DOHH2 (cell line): Measurements from ENCODE around the gene NR1H3.

ENCODE experiments used
- H3F3A ChIP-seq: fragments of 200-600 bp; sonication (generic), shearing (Covaris generic); 2 replicates; pipeline ENCODE4 v1.6.0; 2016; ENCODE audit warnings: antibody characterized with exemption, mild to moderate bottlenecking; ENCODE audit not compliant: control insufficient read depth, insufficient read depth
- H3K27ac ChIP-seq: fragments of 200-600 bp; sonication (generic); 2 replicates; pipeline ENCODE4 v1.5.1; 2014; ENCODE audit warnings: low read depth, mild to moderate bottlenecking, low read length, moderate library complexity
- H3K27me3 ChIP-seq: fragments of 200-600 bp; sonication (generic); 2 replicates; pipeline ENCODE4 v1.6.1; 2014; ENCODE audit warnings: mild to moderate bottlenecking, low read length, mixed read lengths; ENCODE audit not compliant: control insufficient read depth
- H3K36me3 ChIP-seq: fragments of 200-600 bp; sonication (generic); 2 replicates; pipeline ENCODE4 v1.6.1; 2014; ENCODE audit warnings: mild to moderate bottlenecking, low read length, moderate library complexity, mixed read lengths; ENCODE audit not compliant: control insufficient read depth
- H3K4me1 ChIP-seq: fragments of 200-600 bp; sonication (generic); 2 replicates; pipeline ENCODE4 v1.6.1; 2014; ENCODE audit warnings: mild to moderate bottlenecking, low read length, mixed read lengths; ENCODE audit not compliant: control insufficient read depth
- H3K4me2 ChIP-seq: fragments of 200-600 bp; sonication (generic); 2 replicates; pipeline ENCODE4 v1.6.0; 2014; ENCODE audit warnings: mild to moderate bottlenecking, low read length, moderate library complexity
- H3K4me3 ChIP-seq: fragments of 200-600 bp; sonication (generic); 2 replicates; pipeline ENCODE4 v1.5.1; 2014; ENCODE audit warnings: mild to moderate bottlenecking, low read length, mixed read lengths
- H3K79me2 ChIP-seq: fragments of 200-600 bp; sonication (generic); 2 replicates; pipeline ENCODE4 v1.6.1; 2014; ENCODE audit warnings: mild to moderate bottlenecking, low read length, mixed read lengths; ENCODE audit not compliant: control insufficient read depth
- H3K9me2 ChIP-seq: fragments of 200-600 bp; sonication (generic); replicated peaks from 2 replicates; pipeline ENCODE4 v1.6.1; 2014; ENCODE audit warnings: mild to moderate bottlenecking, low read length, mixed read lengths; ENCODE audit not compliant: control insufficient read depth
- H3K9me3 ChIP-seq: fragments of 200-600 bp; sonication (generic); 2 replicates; pipeline ENCODE4 v1.6.1; 2014; ENCODE audit warnings: antibody characterized with exemption, low read length, mixed read lengths; ENCODE audit not compliant: control insufficient read depth, insufficient read depth
- H4K20me1 ChIP-seq: fragments of 200-600 bp; sonication (generic); 2 replicates; pipeline ENCODE4 v1.6.0; 2014; ENCODE audit warnings: low read depth, mild to moderate bottlenecking, antibody characterized with exemption, low read length, moderate library complexity; ENCODE audit not compliant: control insufficient read depth, insufficient read depth
- EZH2phosphoT487 ChIP-seq: fragments of 200-600 bp; sonication (generic); IDR thresholded peaks from 2 replicates; pipeline ENCODE4 v1.6.1; 2017; ENCODE audit warnings: borderline replicate concordance, mild to moderate bottlenecking, antibody characterized with exemption, low read length, moderate library complexity, mixed read lengths
- TF ChIP-seq, protein P1 (sequence below): fragments of 200-600 bp; sonication (generic); IDR thresholded peaks from one replicate; pipeline ENCODE4 v1.5.1; 2014; ENCODE audit warnings: antibody characterized with exemption, mild to moderate bottlenecking, low read depth, low read length; ENCODE audit not compliant: poor library complexity, severe bottlenecking

NR1H3 gene

DNA sequence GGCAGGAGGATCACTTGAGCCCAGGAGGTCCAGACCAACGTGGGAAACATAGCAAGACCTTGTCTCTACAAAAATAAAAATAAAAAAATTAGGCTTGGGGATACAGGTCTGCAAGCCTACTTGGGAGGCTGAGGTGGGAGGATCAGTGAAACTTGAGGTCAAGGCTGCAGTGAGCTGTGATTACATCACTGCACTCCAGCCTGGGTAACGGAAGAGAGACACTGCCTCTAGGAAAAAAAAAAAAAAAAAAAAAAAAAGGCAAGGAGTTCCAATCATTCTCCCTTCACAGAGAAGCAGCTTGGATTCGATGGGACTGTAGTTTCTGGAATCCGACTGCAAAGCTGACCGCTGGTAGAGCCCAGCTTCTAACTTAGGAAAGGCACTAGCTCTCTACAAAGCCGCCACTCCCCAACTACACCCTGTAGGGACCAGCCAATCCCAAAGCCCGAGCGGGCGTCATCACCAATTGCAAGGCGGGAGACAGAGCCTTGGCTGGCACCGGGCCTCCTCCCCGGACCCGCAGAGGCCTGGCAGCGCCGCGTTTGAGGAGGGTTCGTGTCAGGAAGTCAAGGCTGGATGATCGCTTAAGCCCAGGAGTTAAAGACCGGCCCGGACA, 43.7 kb upstream of the NR1H3 start:
- Histone ChIP-seq H3K4me2 (peak overlapping the region; percentile 86), H3K9me3 (no peaks in the 10 kb centered on the region), H3K27ac (0 out of 2 replicates have a peak overlapping the region, but pooled peaks have one; percentile 84), H3K9me2 (no peaks in the 10 kb centered on the region), H3K4me1 (peaks cover 46% of the 10 kb centered on the region), H3K27me3 (no peaks in the 10 kb centered on the region; the same call in 1 of the 2 replicates), H3K4me3 (peak overlapping the region; percentile 100), H3K79me2 (peaks cover 24% of the 10 kb centered on the region), H4K20me1 (no peaks in the 10 kb centered on the region), H3K36me3 (peaks cover 16% of the 10 kb centered on the region), H3F3A (peaks cover 4% of the 10 kb centered on the region; the same call in 1 of the 2 replicates)
- no peak for TF ChIP-seq EZH2phosphoT487
- TF ChIP-seq, protein P1, sequence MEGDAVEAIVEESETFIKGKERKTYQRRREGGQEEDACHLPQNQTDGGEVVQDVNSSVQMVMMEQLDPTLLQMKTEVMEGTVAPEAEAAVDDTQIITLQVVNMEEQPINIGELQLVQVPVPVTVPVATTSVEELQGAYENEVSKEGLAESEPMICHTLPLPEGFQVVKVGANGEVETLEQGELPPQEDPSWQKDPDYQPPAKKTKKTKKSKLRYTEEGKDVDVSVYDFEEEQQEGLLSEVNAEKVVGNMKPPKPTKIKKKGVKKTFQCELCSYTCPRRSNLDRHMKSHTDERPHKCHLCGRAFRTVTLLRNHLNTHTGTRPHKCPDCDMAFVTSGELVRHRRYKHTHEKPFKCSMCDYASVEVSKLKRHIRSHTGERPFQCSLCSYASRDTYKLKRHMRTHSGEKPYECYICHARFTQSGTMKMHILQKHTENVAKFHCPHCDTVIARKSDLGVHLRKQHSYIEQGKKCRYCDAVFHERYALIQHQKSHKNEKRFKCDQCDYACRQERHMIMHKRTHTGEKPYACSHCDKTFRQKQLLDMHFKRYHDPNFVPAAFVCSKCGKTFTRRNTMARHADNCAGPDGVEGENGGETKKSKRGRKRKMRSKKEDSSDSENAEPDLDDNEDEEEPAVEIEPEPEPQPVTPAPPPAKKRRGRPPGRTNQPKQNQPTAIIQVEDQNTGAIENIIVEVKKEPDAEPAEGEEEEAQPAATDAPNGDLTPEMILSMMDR = no peak

DNA sequence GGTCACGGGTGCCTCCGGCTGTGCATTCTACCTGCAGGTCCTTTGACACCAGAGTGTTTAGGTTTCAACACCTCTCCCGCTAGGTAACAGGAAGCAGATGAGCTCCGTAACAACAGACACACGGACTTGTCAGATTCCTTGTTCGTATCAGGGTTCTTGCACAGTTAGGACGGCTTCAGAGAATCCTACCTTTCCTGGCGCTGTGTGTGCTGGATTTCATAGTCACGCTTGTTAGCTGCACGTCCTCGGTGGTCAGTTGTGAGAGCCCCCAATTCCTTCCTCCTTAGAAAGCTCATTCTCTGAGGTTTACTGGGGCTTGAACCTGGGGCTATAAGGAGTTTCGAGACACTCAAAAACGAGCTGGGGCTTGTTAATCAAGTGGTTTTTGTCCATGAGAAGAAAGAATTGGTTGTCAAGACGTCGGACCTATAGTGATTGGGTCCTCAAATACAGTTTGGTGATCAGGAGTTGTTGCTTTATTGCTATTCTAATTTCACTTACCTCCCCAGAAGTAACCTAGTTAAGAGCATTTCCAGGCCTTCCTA, 42.4 kb upstream of the NR1H3 start:
- Histone ChIP-seq H3K4me3 (peak overlapping the region; percentile 100), H3K27ac (peak overlapping the region; percentile 84), H3K4me1 (peaks cover 58% of the 10 kb centered on the region), H3K36me3 (peaks cover 27% of the 10 kb centered on the region), H3K9me2 (no peaks in the 10 kb centered on the region), H3K9me3 (no peaks in the 10 kb centered on the region), H3K79me2 (peaks cover 24% of the 10 kb centered on the region), H3F3A (peaks cover 4% of the 10 kb centered on the region), H4K20me1 (no peaks in the 10 kb centered on the region), H3K4me2 (peak overlapping the region; percentile 86), H3K27me3 (no peaks in the 10 kb centered on the region)
- TF ChIP-seq, protein P1 = no peak
- TF ChIP-seq EZH2phosphoT487 = no peak

DNA sequence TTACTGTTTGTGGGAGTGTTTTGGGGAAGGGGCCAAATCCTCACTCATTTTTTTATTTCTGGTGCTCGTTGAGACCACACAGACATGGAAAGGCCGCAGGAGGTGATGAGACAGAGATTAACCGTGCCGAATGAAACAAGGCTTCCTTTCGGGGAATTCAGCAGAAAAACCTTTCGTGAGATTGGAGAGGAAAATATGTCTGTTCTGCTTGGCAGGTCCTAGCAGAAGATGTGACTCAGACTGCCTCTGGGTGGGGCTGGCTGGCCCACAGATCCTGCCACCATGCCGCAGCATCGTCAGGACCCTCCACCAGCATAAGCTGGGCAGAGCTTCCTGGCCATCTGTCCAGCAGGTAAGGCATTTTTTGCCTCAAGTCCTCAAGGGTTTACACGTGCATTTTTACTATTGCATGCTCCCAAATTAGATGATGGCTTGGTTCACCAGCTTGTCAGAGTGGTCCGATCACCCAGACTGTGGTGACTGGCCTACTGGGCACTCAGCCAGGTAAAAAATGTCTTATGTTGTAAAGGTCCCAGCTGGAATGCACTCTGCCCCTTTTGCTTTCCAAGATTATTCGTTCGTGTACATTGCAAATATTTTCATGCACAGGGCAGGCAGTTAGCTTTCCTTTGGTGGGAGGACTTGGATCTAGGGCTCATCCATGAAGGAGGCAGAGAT, 41.5 kb upstream of the NR1H3 start:
- Histone ChIP-seq H3K79me2 (peaks cover 24% of the 10 kb centered on the region), H3K4me3 (peak overlapping the region; percentile 100), H3K4me2 (peak overlapping the region; percentile 86), H3K27ac (peak overlapping the region; percentile 84), H3K36me3 (peaks cover 30% of the 10 kb centered on the region), H3K9me3 (no peaks in the 10 kb centered on the region), H3K27me3 (no peaks in the 10 kb centered on the region), H3K9me2 (no peaks in the 10 kb centered on the region), H3F3A (peaks cover 4% of the 10 kb centered on the region), H4K20me1 (no peaks in the 10 kb centered on the region), H3K4me1 (peaks cover 61% of the 10 kb centered on the region)
- TF ChIP-seq, protein P1 = peak; percentile 41
- TF ChIP-seq EZH2phosphoT487 = no peak
